HUES48 (cell line): ENCODE measurements around the gene OR14K1.
"Not testable (repeated sequence)": the region's sequence is repeated elsewhere in the genome, so short reads cannot be mapped to it uniquely, and the experiment has no call there.

Experiments used
- H3K27ac ChIP-seq: one replicate; pipeline ENCODE4 v1.7.0; 2013; ENCODE audit warnings: low read depth, low read length, inconsistent platforms
- H3K27me3 ChIP-seq: 2 replicates; pipeline ENCODE4 v1.6.1; 2013; ENCODE audit warnings: mild to moderate bottlenecking, low read length; ENCODE audit not compliant: control insufficient read depth, insufficient read depth
- H3K36me3 ChIP-seq: 2 replicates; pipeline ENCODE4 v1.6.1; 2013; ENCODE audit warnings: low read length; ENCODE audit not compliant: control insufficient read depth, insufficient read depth
- H3K4me1 ChIP-seq: 2 replicates; pipeline ENCODE4 v1.6.1; 2013; ENCODE audit warnings: mild to moderate bottlenecking, low read length; ENCODE audit not compliant: control insufficient read depth, insufficient read depth
- H3K4me3 ChIP-seq: 2 replicates; pipeline ENCODE4 v1.5.1; 2013; ENCODE audit warnings: mild to moderate bottlenecking, low read depth, low read length
- H3K9ac ChIP-seq: 2 replicates; pipeline ENCODE4 v1.6.1; 2013; ENCODE audit warnings: mild to moderate bottlenecking, low read depth, low read length, moderate library complexity
- H3K9me3 ChIP-seq: 2 replicates; pipeline ENCODE4 v1.6.1; 2013; ENCODE audit warnings: low read length; ENCODE audit not compliant: control insufficient read depth, insufficient read depth

The OR14K1 gene

GRCh38 chr1:247738315-247738714, at the start of gene OR14K1:
TSS of gene OR14K1 (plus strand) at chr1:247738615. CDS start at chr1:247738615, 0 bp downstream.
- Histone ChIP-seq H3K27ac (no peak within 1 kb of the TSS), H3K36me3 (no peaks in the 10 kb centered on the region), H3K4me3 (no peak within 1 kb of the TSS), H3K9ac (no peak within 1 kb of the TSS), H3K27me3 (no peaks in the 10 kb centered on the region), H3K9me3 (peaks cover 38% of the 10 kb centered on the region), H3K4me1 (no peaks in the 10 kb centered on the region)

- Histone ChIP-seq H3K4me1 (no peaks in the 10 kb centered on the region), H3K27ac (no peak overlapping the region), H3K36me3 (no peaks in the 10 kb centered on the region), H3K4me3 (no peak overlapping the region), H3K27me3 (no peaks in the 10 kb centered on the region), H3K9me3 (peaks cover 76% of the 10 kb centered on the region), H3K9ac (no peak overlapping the region)
These were observed 37.1 kb upstream of the OR14K1 start for GRCh38 chr1:247701338-247701737.

GRCh38 chr1:247710681-247711080, 27.7 kb upstream of the OR14K1 start:
- H3K27ac ChIP-seq, H3K36me3 ChIP-seq, H3K4me1 ChIP-seq, H3K4me3 ChIP-seq, H3K27me3 ChIP-seq, H3K9ac ChIP-seq: not testable (repeated sequence)
- peaks cover 62% of the 10 kb centered on the region for H3K9me3 ChIP-seq

- no peaks in the 10 kb centered on the region for H3K27me3 ChIP-seq
- peaks cover 59% of the 10 kb centered on the region for H3K9me3 ChIP-seq
- H3K36me3 ChIP-seq = no peaks in the 10 kb centered on the region
These were observed 24.7 kb upstream of the OR14K1 start for GRCh38 chr1:247713753-247714152.

GRCh38 chr1:247716546-247716945, 21.9 kb upstream of the OR14K1 start, which contains the start of gene OR6F1:
TSS of gene OR6F1 (minus strand) at chr1:247716646. CDS start at chr1:247712755, 3,891 bp downstream.
- peaks cover 60% of the 10 kb centered on the region for H3K9me3 ChIP-seq
- H3K36me3 ChIP-seq = no peaks in the 10 kb centered on the region
- no peaks in the 10 kb centered on the region for H3K27me3 ChIP-seq
- no peak within 1 kb of the TSS for H3K9ac ChIP-seq
- H3K4me1 ChIP-seq = no peaks in the 10 kb centered on the region
- H3K4me3 ChIP-seq = no peak within 1 kb of the TSS
- no peak within 1 kb of the TSS for H3K27ac ChIP-seq

More at GRCh38 chr1:247713753-247714152, 24.7 kb upstream of the OR14K1 start:
- Histone ChIP-seq H3K9ac (no peak overlapping the region), H3K4me1 (no peaks in the 10 kb centered on the region), H3K27ac (no peak overlapping the region), H3K4me3 (no peak overlapping the region)

GRCh38 chr1:247721222-247721621, 17.2 kb upstream of the OR14K1 start:
- H3K27ac ChIP-seq = no peak overlapping the region
- no peak overlapping the region for H3K4me3 ChIP-seq
- no peaks in the 10 kb centered on the region for H3K4me1 ChIP-seq
- H3K9ac ChIP-seq = no peak overlapping the region
- peaks cover 45% of the 10 kb centered on the region for H3K9me3 ChIP-seq
- H3K36me3 ChIP-seq = no peaks in the 10 kb centered on the region
- H3K27me3 ChIP-seq = no peaks in the 10 kb centered on the region

- H3K9ac ChIP-seq = no peak overlapping the region
- H3K9me3 ChIP-seq = peaks cover 35% of the 10 kb centered on the region
- H3K27me3 ChIP-seq = no peaks in the 10 kb centered on the region
- no peak overlapping the region for H3K27ac ChIP-seq
- H3K4me3 ChIP-seq = no peak overlapping the region
- no peaks in the 10 kb centered on the region for H3K4me1 ChIP-seq
- H3K36me3 ChIP-seq = no peaks in the 10 kb centered on the region
These were observed 2.3 kb downstream of the OR14K1 start for GRCh38 chr1:247740721-247741120.

GRCh38 chr1:247741756-247742155, 3.3 kb downstream of the OR14K1 start:
- peaks cover 36% of the 10 kb centered on the region for H3K9me3 ChIP-seq
- H3K9ac ChIP-seq = no peak overlapping the region
- H3K27ac ChIP-seq = no peak overlapping the region
- no peaks in the 10 kb centered on the region for H3K27me3 ChIP-seq
- H3K4me3 ChIP-seq = no peak overlapping the region
- no peaks in the 10 kb centered on the region for H3K4me1 ChIP-seq
- no peaks in the 10 kb centered on the region for H3K36me3 ChIP-seq

GRCh38 chr1:247742215-247742760, 3.9 kb downstream of the OR14K1 start:
- H3K4me3 ChIP-seq, H3K27ac ChIP-seq, H3K9ac ChIP-seq, H3K4me1 ChIP-seq, H3K27me3 ChIP-seq, H3K36me3 ChIP-seq: not testable (repeated sequence)
- H3K9me3 ChIP-seq = peaks cover 40% of the 10 kb centered on the region

- H3K9me3 ChIP-seq = peaks cover 52% of the 10 kb centered on the region
- no peak overlapping the region for H3K27ac ChIP-seq
- H3K9ac ChIP-seq = no peak overlapping the region
These were observed 8.0 kb downstream of the OR14K1 start for GRCh38 chr1:247746391-247746935.

GRCh38 chr1:247747616-247748015, 9.2 kb downstream of the OR14K1 start:
- Histone ChIP-seq H3K36me3 (no peaks in the 10 kb centered on the region), H3K4me3 (no peak overlapping the region), H3K4me1 (no peaks in the 10 kb centered on the region), H3K27me3 (no peaks in the 10 kb centered on the region), H3K27ac (no peak overlapping the region), H3K9me3 (peaks cover 53% of the 10 kb centered on the region), H3K9ac (no peak overlapping the region)

More at GRCh38 chr1:247746391-247746935, 8.0 kb downstream of the OR14K1 start:
- Histone ChIP-seq H3K27me3 (no peaks in the 10 kb centered on the region), H3K4me3 (no peak overlapping the region), H3K4me1 (no peaks in the 10 kb centered on the region), H3K36me3 (no peaks in the 10 kb centered on the region)
